Activated CD4-positive, CD25-positive, alpha-beta regulatory T cell (primary cell): ENCODE measurements around the gene CDK7.
A peak's percentile ranks its signal among the peaks of the same experiment; 100 is the strongest.
"Not testable (repeated sequence)": the region's sequence is repeated elsewhere in the genome, so short reads cannot be mapped to it uniquely, and the experiment has no call there.

Source experiments
- DNase-seq, 4 experiments: peaks; one replicate each; lab custom pipeline; 2025; lab: John Stamatoyannopoulos, UW

CDK7 gene

GRCh38 chr5:69234457-69235268 is at the start of gene CDK7:
CDK7 (plus strand) TSS chr5:69234886; CDS start chr5:69234976, 90 bp downstream.
- peak; percentile 74 to 87 (median 82) for DNase-seq

- DNase-seq = no peak
These were observed 47.3 kb upstream of the CDK7 start for GRCh38 chr5:69187342-69187741.

GRCh38 chr5:69188811-69189161 is 45.9 kb upstream of the CDK7 start:
- DNase-seq = no peak

- peak; percentile 66 to 79 (median 76) for DNase-seq
These were observed 45.3 kb upstream of the CDK7 start, which contains the start of gene CENPH for GRCh38 chr5:69189162-69190086. CENPH (plus strand) TSS chr5:69189583; CDS start chr5:69189635, 52 bp downstream.

DNA sequence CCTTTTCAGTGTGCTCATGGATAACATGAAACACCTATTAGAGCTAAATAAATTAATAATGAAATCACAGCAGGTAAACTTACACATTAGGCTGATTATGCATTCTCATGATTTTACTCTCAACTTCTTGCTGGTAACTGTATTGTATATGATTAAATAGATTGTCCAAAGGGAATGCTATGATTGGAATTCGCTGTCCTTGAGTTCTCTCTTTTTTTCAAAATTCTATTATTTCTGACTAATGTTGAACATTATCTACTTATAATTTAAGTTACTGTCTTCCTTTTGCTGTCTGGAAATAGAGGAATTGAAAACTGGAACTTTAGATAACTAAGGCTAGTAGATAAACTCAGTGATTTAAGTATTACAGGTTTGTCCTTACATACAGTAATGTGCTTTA is 32.2 kb upstream of the CDK7 start:
- no peak for DNase-seq

DNA sequence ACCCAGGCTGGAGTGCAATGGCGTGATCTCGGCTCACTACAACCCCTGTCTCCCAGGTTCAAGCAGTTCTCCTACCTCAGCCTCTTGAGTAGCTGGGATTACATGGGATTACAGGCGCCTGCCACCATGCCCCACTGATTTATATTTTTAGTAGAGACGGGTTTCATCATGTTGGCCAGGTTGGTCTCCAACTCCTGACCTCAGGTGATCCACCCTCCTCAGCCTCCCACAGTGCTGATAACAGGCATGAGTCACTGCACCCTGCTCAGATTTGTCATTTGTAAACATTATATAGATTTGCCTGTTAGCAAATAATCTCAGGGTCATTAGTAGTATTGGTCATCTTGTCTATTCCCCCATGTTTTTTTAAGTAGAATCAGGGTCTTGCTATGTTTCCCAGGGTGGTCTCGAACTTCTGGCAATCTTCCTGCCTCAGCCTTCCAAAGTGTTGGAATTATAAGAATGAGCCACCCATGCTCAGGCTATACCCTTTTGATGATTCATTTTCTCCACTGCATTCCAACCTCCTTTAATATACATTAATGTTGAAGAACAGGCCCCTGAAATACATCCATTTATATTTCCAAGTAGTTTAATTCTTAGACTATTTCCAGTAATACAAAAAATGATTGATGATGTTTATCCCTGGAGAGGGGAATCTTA is 28.0 kb upstream of the CDK7 start:
- no peak for DNase-seq

DNA sequence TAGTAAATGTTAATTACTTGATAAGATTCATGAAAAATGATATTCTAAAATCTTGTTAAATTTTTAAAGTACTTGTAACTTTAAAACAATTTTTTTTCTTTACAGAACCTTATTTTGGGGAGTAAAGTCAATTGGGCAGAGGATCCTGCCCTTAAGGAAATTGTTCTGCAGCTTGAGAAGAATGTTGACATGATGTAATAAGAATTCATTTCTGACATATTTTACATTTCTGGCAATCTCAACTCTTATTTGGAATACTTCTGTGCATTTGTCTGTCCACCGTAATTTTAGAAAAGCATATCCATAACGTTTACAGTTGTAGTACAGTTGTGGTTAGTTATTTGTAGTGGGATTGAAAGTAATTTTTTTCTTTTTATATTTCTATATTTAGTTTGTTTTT is 25.1 kb upstream of the CDK7 start:
- no peak for DNase-seq

- DNase-seq = no peak
These were observed 23.5 kb upstream of the CDK7 start for GRCh38 chr5:69211200-69211599.

DNA sequence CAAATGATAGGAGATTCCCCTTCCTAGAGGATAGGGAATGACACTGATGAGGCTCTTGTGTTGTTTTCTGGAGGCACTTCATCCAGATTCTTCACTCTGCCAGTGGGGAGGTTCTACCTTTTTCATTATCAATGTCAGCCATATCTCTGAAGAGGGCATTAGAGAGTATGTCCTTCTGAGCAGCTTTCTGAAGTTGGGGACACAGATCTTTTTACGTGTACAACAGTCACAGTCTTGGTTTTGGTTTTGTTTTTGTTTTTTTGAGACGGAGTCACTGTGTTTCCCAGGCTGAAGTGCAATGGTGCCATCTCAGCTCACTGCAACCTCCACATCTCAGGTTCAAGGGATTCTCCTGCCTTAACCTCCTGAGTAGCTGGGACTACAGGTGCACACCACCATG is 22.7 kb upstream of the CDK7 start:
- DNase-seq = no peak

DNA sequence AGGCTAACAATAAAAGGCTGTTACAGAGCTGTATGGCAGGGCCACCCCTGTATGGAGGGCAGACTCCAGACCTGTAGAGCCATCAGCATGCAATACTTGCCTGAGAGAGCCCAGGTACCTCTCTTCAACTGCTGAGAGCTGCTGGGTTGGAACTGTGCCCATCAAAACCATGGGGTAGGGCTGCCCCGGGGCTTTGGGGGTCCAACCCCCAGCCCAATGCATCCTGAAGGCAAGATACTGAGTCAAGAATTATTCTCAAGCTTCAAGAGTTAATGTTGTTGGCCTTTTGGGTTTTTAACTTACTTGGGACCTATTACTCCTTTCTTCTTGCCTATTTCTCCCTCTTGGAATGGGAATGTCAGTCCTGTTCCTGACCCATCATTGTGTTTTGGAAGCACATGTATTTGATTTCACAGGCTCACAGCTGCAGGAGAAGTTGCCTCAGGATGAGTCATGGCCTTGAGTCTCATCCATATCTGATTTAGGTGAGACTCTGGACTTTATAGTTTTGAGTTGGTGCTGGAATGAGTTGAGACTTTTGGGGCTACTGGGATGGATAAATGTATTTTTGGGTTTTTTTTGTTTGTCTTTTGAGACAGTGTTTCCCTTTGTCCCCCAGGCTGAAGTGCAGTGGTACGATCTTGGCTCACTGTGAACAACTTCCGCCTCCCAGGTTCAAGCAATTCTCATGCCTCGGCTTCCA is 21.0 kb upstream of the CDK7 start:
- no peak for DNase-seq

- DNase-seq = no peak
These were observed 17.6 kb upstream of the CDK7 start for GRCh38 chr5:69217151-69217511.

DNA sequence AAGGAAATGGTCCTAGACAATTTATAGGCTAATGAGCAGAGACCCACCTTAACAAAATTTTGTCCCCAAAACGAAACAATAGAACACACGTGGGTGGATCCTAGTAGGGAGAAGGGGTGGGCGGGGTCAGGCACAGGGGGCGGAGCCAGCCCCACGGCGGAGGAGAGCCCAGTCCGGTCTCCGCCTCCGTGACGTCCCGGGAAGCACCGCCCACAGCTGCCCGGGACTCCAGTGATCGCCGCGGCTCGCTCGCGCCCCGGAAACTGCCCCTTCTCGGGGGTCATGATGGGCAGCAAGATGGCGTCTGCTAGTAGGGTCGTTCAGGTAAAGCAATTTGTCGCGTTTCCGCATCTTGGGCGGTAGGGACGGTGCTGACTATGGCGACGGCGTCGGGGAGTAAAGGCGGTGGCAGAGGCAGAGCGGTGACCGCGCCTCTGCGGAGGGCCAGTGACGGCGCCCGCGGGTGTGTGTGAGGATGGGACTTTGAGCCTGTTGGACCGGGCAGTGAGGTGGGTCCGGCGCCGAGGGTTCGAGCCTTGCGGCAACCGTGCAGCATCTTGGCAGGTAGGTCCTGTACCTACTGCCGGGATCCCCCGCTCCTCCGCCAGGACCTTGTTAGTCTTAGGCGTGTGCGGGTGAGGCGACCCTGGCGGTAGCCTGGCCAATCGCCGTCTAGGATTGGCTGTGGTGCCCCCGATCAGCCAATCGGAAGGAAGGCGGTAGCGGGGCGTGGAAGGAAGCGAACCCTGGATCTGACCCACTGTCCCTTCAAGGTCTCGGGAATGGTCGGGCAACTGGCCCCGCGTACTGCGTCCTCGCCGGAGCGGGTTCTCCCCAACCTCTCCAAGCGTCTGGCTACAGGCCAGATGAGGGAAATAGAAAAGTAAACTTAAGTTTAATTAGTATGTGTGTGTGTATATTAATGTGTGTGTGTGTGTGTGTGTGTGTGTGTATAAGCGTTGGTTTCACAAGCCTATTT is 16.8 kb upstream of the CDK7 start:
- peak; percentile 83 to 90 (median 88) for DNase-seq

DNA sequence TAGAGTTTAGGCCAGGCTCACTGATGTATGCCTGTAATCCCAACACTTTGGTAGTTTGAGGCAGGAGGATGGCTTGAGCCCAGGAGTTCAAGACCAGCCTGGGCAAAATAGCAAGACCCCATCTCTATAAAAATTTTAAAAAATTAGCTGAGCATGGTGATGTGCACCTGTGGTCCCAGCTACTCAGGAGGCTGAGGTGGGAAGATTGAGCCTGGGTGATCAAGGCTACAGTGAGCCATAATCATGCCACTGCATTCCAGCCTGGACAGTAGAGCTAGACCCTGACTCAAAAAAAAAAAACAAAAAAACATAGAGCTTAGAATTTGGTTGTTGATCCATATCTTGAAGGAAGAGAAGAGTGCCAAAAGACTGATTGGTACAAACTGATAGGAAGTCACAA is 14.7 kb upstream of the CDK7 start:
- DNase-seq = no peak

- not testable (repeated sequence) for DNase-seq
These were observed 14.3 kb upstream of the CDK7 start for GRCh38 chr5:69220371-69220770.

- DNase-seq = not testable (repeated sequence)
These were observed 13.9 kb upstream of the CDK7 start for GRCh38 chr5:69220833-69221232.

- no peak for DNase-seq
These were observed 10.2 kb upstream of the CDK7 start for GRCh38 chr5:69224520-69224919.

GRCh38 chr5:69225860-69226259 is 8.8 kb upstream of the CDK7 start:
- DNase-seq = no peak

DNA sequence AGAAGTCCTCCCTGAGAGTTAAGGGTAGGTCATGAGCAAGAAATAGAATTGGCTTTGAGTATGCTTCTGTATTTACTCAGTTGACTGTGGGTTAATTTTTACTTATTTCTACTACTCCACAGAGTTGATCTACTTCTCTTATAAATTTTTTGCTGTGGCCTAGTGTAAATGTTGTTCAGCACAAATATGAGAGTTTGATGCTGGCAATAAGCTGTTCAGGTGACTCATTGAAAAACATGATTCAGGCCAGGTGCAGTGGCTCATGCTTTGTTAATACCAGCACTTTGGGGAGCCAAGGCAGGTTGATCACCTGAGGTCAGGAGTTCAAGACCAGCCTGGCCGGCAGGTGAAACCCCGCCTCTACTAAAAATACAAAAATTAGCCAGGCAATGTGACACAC is 4.5 kb upstream of the CDK7 start:
- no peak for DNase-seq

GRCh38 chr5:69231281-69231680 is 3.4 kb upstream of the CDK7 start:
- DNase-seq = no peak

DNA sequence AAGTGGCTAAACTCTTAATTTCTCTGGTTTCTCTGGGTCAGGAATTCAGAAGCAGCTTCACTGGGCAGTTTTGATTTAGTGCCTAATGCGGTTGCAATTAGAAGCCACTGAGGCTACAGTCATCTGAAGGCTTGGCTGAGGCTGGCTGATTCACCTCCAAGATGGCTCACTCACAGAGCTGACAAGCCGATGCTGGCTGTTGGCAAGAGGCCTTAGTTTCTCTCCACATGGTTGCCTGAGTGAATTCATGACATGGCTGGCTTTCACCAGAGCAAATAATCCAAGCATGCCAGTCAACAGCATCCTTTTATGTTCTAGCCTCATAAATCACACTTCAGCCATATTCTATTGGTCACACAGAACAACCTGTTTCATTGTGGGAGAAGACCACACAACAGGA is 2.8 kb upstream of the CDK7 start:
- no peak for DNase-seq

DNA sequence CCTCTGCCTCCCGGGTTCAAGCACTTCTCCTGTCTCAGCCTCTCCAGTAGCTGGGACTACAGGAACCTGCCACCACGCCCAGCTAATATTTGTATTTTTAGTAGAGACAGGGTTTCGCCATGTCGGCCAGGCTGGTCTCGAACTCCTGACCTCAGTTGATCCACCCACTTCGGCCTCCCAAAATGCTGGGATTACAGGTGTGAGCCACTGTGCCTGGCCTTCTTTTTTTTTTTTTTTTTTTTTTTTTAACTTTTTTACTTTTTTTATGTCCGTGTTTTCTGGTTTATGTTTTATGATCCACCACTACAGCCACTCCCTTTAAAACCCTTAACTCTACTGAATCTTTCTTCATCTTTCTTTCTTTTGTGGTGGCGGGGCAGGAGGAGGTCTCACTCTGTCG is 2.0 kb downstream of the CDK7 start:
- not testable (repeated sequence) for DNase-seq
